ELR (cell line): ENCODE measurements around the gene CCDC102A.

Experiments
- DNase-seq: peaks from one replicate; pipeline ENCODE4 v3.0.0-alpha.2; 2015; ENCODE audit warnings: low read depth

Gene CCDC102A

GRCh38 chr16:57537194-57537505 is 779 bp upstream of the CCDC102A start:
- DNase-seq: peak; percentile 49

DNA sequence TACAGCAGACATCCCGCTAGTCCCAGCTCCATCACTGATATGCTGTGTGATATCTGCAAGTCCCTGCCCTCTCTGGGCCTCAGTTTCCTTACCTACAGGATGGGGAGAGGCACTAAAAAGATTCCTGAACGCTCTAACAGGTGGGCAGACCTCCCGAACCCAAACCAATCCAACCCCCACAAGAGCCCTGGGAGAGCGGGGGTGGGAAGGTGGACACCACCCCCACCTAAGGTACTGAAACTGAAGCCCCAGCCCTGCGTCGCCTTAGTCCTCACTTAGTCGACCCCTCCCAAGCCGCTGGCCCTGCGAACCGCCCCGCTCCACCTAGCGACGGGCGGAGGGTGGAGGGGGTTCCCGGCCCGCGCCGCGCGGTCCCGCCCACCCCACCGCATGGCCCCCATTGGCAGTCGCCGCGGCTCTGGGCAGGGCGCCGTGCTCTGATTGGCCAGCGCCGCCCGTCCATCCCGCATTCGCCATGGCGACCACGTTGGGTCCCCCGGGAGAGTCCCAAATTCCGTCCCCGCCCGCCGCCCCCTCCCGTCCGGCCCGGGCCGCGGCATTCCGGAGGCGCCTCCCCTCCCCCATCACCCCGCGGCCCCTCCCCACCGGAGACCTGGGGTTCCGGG is 578 bp downstream of the CCDC102A start:
- DNase-seq: peak; percentile 88

GRCh38 chr16:57534881-57535658 is 1.3 kb downstream of the CCDC102A start:
- DNase-seq: no peak

DNA sequence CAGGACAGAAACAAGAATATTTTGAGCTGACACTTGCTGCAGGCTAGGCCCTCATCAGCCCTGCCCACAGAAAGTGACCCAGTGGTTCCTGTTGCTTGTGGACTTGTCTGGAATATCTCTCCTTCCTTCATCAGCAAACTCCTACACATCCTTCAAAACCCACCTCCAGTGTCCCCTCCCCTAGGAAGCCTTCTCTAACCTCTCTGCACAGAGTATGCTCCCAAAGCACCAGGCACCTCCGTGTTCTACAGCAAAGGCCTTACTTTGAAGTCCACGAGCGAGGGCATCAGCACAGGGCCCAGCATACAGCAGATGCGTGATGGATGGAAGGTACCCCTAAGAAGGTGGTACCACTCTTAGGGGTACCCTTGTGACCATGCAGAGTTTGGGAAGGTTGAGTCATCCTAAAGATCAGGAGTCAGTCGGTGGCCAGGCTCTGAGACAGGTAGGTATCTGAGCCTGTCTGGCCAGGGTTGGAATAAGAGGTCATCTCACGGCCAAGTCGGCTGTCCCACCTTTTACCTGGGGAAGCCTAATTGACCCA is 2.0 kb downstream of the CCDC102A start:
- no peak for DNase-seq

DNA sequence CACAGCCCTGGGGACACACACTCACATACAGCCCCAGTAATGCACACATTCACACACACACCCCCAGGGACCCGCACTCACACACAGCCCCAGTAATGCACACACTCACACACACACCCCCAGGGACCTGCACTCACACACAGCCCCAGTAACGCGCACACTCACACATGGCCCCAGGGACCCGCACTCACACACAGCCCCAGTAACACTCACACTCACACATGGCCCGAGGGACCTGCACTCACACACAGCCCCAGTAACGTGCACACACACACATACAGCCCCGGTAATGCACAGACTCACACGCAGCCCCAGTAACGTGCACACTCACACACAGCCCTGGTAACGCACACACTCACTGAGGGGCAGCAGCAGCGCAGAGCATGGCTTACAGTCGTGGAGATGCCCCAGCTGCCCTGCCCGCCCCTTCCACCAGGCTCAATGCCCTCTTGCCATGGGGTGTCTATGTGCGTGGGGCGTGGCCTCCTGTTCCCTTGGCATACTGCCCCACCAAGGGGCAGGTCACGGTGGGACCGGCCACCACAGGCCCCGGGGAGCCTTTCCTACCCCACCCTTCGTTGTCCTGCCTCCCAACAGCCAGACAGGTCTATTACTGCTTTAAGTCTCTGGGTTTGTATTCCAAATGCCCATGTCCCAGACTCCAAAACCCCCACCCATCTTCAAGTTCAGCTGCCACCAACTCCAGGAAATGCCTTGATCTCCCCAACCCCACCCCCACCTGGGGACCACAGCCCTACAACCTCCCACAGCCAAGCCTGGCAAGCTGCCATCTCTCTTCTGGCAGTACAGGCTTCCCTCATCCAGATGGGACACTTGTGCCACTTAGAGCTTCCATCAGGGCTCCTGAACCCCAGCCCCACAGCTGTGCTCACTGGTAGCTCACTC is 2.7 kb downstream of the CCDC102A start:
- no peak for DNase-seq

- DNase-seq: no peak
Measured at GRCh38 chr16:57532266-57532625, 4.1 kb downstream of the CCDC102A start.

GRCh38 chr16:57531635-57532265 is 4.6 kb downstream of the CCDC102A start:
- DNase-seq: no peak

- no peak for DNase-seq
Measured at GRCh38 chr16:57531253-57531575, 5.2 kb downstream of the CCDC102A start.

GRCh38 chr16:57530522-57531252 is 5.7 kb downstream of the CCDC102A start:
- peak; percentile 38 for DNase-seq

GRCh38 chr16:57530104-57530521 is 6.3 kb downstream of the CCDC102A start:
- peak; percentile 83 for DNase-seq

DNA sequence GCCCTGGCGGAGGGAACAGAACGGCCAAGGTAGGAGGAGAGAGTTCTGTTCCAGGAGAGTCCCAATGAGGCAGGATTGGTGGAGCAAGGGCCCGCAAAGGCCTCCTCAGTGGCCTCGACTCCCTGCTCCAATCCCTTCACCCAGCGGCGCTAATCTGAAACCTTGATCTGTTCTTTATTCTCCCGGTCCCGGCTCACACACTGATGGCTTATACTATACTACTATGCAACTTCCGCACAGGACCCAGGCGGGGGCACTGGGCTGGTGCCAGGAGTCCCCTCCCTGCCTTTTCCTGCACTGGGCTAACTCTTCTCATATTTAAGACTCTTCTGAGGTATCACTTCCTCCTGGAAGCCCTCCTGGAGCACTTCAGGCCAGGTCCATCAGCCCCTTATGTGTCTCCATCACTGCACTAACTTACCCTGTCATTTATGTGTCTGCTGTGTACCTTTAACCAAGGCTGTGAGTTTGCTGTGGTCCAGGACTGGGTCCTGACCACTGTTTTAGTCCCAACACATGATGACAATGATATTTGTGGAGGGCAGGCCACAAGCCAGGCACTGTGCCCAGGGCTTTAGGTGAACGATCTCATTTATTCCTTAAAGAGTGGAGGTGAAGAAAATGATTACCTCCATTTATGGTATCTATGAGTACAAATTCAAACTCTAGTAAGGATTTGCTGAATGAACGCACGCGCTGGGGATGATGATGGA is 6.8 kb downstream of the CCDC102A start:
- DNase-seq: no peak

DNA sequence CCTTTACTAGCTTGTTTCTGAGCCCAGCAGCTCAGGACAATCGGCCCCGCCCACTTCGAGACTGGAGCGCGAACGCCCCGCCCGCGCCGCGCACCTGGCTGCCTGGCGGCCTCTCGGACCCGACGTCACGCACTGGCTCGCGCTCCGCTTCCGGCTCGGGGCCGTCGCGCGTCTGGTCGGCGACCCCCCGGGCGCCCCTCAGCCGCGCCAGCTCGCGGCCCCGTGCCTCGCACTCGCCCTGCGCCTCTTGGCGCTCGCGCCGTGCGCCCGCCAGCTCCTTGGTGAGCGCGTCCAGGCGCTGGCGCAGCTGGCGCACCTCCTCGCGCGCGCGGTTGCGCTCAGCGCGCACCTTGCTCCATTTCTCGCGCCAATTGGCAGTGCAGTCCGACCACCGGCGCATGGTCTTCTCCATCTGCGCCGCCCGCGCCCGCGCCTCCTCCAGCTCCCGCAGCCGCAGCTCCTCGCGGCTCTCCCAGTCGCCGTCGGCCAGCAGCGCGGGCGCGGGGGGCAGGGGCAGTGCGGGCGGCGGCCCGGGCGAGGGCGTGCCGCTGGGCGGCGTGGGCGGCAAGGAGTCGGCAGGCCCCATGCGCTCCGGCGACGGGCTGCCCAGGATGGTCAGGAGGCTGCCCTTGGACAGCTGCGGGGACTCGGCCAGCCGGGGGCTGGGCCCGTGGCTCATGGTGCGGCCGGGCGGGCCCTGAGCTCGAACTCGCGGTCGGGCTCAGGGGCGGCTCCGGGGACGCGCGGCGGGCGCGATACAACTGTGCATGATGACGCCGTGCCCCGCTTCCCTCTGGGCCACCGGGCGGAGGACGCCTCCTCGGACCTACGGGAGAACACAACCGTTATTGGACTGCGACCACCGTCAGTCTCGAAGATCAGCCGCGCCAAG is 7.6 kb downstream of the CCDC102A start:
- no peak for DNase-seq

- no peak for DNase-seq
Measured at GRCh38 chr16:57527610-57528360, 8.6 kb downstream of the CCDC102A start.

GRCh38 chr16:57527027-57527426 is 9.3 kb downstream of the CCDC102A start:
- DNase-seq: no peak

DNA sequence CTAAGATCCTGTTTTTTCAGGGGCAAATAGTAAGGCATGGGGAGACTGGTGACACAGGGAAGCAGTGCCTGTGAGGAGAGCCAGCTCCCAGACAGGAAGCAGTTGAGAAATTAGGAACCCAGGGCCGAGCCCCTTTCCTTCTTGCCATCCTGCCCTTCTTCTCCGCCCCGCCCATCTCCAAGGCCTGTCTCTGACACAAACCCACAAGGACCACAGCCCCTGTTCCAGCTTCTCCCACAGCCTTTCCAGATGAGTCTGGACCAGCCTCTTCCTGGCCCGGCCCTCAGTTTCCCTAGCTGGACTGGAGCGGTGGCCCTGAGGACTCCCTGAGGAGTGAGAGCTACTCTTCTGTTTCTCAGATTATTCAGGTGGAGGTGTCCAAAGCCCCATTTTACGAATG is 9.9 kb downstream of the CCDC102A start:
- DNase-seq: no peak

GRCh38 chr16:57525761-57526160 is 10.6 kb downstream of the CCDC102A start:
- DNase-seq: no peak

DNA sequence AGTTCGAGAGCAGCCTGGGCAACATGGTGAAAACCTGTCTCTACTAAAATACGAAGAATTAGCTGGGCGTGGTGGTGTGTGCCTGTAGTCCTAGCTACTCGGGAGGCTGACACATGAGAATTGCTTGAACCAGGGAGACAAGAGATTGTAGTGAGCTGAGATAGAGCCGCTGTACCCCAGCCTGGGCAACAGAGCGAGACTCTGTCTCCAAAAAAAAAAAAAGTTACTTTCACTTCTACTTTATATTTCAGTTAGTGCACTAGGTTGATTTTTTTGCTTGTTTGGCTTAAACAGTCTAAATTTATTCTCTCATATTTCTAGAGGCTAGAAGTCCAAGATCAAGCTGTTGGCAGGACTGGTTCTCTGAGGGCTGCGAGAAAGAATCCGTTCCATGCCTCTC is 13.4 kb downstream of the CCDC102A start:
- DNase-seq: no peak

DNA sequence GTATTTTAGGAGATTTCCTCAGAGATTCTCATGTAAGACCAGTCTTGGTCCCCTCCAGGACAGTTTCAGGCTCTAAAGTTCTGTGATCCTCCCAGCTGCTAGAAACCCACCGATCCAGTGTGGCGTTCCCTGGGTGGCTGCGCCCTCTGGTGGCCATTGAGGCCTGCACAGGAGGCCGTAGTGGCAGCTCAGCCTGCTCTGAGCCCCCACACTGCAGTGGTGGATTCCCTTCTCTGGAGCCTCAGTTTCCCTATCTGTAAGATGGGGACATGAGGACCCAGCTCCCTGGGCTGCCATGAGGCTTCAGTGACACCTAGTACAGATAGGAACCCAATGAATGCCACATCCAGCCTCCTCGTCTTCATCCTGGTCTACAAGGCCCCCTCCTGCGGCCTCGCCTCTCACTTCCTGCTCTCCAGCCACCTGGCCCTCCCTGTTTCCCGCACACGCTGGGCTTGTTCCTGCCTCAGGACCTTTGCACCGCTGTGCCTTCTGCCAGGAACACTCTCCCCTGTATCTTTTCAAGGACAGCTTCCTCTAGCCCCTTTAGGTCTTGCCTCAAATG is 16.5 kb downstream of the CCDC102A start:
- DNase-seq: peak; percentile 77

GRCh38 chr16:57518922-57519321 is 17.4 kb downstream of the CCDC102A start:
- DNase-seq: no peak
